T-helper 1 cell treated with Interleukin-12 subunit alpha and Interleukin-12 subunit beta and Interleukin-4 antibody, amounts not matched to agents 30 μg/mL and 1 μg/mL, for 36 hours (primary cell): ENCODE results near the gene LIMS2.
A peak's percentile ranks its signal among the peaks of the same experiment; 100 is the strongest.

ENCODE experiments used
- H3K27ac Mint-ChIP-seq: one replicate; pipeline ENCODE4 v1.8.0; 2021; ENCODE audit warnings: mild to moderate bottlenecking, mixed read lengths
- H3K27me3 Mint-ChIP-seq: one replicate; pipeline ENCODE4 v1.8.0; 2021; ENCODE audit warnings: low read depth, mixed read lengths
- H3K36me3 Mint-ChIP-seq: one replicate; pipeline ENCODE4 v1.8.0; 2021; ENCODE audit warnings: low read depth, mixed read lengths
- H3K4me1 Mint-ChIP-seq: one replicate; pipeline ENCODE4 v1.8.0; 2021; ENCODE audit warnings: low read depth, mixed read lengths
- H3K4me3 Mint-ChIP-seq: one replicate; pipeline ENCODE4 v1.8.0; 2021; ENCODE audit warnings: mild to moderate bottlenecking, moderate library complexity, mixed read lengths
- H3K9me3 Mint-ChIP-seq: one replicate; pipeline ENCODE4 v1.8.0; 2021; ENCODE audit warnings: mixed read lengths

Gene LIMS2

DNA sequence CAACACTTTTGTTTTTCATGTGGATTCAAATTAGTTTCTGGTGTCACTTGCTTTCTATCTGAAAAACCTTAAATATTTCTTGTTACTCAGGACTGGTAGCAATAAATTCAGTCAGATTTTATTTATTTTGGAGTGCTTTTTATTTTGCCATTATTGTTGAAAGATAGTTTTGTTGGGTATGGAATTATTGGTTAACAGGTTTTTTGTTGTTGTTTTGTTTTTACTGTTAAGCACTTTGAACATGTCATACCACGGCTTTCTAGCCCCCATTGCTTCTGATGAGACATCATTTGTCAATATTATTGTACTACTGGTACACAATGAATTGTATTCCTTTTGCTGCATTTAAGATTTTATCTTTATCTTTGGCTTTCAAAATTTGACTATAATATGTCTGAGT, 13.1 kb upstream of the LIMS2 start:
- Mint-ChIP-seq H3K27me3 (peaks cover 19% of the 10 kb centered on the region), H3K36me3 (no peaks in the 10 kb centered on the region), H3K4me1 (no peaks in the 10 kb centered on the region), H3K27ac (no peak overlapping the region), H3K9me3 (peaks cover 31% of the 10 kb centered on the region), H3K4me3 (no peak overlapping the region)

DNA sequence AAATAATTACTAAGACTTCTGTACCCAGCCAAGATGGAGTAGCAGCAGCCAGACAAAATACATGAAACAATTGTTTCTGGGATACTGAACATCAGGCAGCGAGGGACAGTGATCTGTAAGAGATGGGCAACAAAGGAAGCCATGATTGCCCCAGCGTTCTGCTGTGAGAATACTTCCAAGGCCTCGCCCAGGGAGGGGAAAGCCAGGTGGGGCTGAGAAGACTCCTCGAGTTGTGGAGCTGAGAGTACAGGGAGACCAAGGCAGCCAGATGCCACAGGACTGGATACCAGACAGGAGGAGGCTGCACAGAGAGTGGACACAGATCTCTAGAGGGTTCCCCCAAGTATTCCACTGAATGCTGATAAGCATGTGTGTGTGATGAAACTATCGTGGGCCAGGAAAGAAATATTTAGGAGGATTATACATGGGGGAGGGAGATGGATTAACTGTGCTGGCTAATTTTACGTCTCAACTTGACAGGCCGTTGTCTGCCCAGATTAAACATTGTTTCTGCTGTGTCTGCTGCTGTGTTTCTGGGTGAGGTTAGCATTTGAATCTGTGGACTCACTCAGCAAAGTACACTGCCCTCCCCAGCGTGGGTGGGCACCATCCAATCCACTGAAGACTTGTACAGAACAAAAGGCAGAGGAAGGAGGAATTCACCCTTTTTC, 10.2 kb upstream of the LIMS2 start:
- Mint-ChIP-seq H3K4me1 (no peaks in the 10 kb centered on the region), H3K27ac (no peak overlapping the region), H3K27me3 (peaks cover 31% of the 10 kb centered on the region), H3K4me3 (no peak overlapping the region), H3K36me3 (no peaks in the 10 kb centered on the region), H3K9me3 (peaks cover 13% of the 10 kb centered on the region)

DNA sequence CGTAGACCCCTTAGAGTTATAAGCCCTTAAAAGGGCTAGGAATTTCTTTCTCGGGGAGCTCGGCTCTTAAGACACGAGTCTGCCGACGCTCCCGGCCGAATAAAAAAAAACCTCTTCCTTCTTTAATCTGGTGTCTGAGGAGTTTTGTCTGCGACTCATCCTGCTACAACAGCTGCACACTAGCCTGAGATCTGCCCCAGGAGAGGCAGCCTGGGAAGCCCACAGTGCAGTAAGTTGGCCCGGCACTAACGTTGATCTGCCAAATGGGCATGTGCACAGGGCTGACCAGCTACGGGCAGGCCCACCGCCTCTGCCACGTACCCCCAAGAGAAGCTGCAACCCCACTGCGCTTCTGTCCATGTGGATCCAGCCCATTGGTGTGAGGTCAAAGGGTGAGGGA, 8.4 kb upstream of the LIMS2 start:
- H3K4me3 Mint-ChIP-seq, result no peak overlapping the region
- H3K9me3 Mint-ChIP-seq, result peaks cover 7% of the 10 kb centered on the region
- H3K27ac Mint-ChIP-seq, result no peak overlapping the region
- peaks cover 33% of the 10 kb centered on the region for H3K27me3 Mint-ChIP-seq
- H3K4me1 Mint-ChIP-seq, result no peaks in the 10 kb centered on the region
- H3K36me3 Mint-ChIP-seq, result no peaks in the 10 kb centered on the region

GRCh38 chr2:127683056-127683455, 7.7 kb upstream of the LIMS2 start:
- H3K4me1 Mint-ChIP-seq, result no peaks in the 10 kb centered on the region

GRCh38 chr2:127681976-127682857, 6.9 kb upstream of the LIMS2 start:
- Mint-ChIP-seq H3K4me1 (no peaks in the 10 kb centered on the region), H3K36me3 (no peaks in the 10 kb centered on the region), H3K9me3 (no peaks in the 10 kb centered on the region), H3K27ac (no peak overlapping the region), H3K27me3 (peaks cover 45% of the 10 kb centered on the region), H3K4me3 (no peak overlapping the region)

More at GRCh38 chr2:127683056-127683455, 7.7 kb upstream of the LIMS2 start:
- Mint-ChIP-seq H3K9me3 (peaks cover 2% of the 10 kb centered on the region), H3K27me3 (peaks cover 39% of the 10 kb centered on the region), H3K4me3 (no peak overlapping the region), H3K27ac (no peak overlapping the region), H3K36me3 (no peaks in the 10 kb centered on the region)

DNA sequence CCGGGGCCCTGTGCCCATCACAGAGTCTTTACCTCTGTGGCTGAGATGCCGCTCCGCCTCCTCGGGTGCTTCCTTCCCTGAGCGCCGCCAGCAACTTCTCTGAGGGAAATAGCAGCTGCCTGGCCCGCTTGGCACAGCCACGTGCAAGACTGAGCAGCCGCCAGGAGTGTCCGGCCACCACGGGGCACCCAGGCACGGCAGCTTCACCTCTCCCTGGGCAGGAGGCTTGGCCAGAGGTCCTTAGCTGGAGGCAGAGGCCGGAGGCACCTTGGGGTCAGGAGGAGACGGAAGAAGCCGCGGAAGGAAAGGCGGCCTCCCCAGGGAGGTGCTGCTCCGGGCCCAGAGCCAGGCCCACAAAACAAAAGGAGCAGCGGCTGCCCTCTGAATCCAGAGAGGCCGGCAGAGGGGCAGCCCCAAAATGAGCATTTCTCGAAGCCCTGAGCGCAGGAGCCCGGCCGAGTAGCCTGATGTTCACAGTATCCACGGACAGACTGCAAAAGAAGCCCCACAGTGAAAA, 6.0 kb upstream of the LIMS2 start:
- H3K9me3 Mint-ChIP-seq, result no peaks in the 10 kb centered on the region
- no peaks in the 10 kb centered on the region for H3K4me1 Mint-ChIP-seq
- no peaks in the 10 kb centered on the region for H3K36me3 Mint-ChIP-seq
- no peak overlapping the region for H3K27ac Mint-ChIP-seq
- peaks cover 45% of the 10 kb centered on the region for H3K27me3 Mint-ChIP-seq
- no peak overlapping the region for H3K4me3 Mint-ChIP-seq

DNA sequence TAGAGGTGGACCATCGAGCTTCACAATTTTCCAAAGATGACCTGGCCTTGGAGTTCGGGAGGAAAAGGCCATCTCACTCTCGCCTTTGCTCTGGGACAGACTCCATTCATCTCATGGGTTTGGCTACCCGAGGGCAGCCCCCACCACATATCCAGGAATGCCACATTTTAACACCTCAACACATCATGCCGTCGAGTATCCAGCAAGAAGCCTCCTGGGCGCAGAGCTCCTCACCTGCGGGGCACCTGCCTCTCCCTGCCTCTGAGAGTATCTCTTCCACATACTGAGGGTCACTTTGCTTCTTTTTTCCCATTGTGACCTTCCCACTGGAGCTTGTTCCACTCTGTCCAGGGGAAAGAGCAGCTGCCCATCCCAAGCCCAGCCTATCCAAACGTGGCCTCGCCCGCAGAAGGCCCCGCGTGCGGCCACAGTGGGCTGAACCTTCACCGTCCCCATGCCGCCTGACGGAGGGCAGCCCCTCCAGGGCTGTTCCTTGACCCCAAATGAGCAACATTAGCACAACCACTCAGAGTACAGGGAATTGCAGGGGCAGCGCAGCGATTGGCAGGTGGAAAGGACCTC, 5.5 kb upstream of the LIMS2 start:
- no peak overlapping the region for H3K27ac Mint-ChIP-seq
- H3K4me3 Mint-ChIP-seq, result no peak overlapping the region

DNA sequence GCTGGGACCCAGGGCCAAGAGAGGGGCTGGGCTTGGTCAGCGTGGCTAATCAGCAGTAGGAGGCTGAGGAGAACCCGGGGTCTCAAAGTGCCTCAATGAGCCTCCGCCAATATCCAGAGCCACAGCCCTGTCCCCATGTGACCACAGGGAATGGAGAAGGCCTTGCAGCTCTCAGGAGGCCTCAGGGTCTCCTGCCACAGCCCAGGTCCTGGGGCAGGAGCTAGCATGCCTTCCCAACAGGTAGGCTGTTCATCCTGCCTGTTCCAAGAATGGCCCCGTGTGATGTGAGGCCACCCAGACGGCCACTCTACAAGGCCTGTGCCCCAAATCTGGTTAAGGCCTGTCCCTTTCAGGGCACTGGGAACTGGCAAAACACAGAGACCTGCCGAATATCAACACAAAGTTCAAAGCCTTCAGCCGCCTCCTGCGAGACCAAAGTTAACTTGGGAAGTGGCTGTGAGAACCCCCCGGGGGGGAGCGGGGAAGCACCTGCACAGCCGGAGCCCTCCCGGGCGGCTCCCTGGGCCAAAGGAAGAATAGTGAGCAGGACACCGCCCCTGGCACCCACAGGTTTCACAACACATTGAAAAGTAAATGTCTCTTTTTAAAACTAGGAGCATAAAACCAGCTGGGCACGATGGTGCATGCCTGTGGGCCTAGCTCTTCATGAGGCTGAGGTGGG, 4.5 kb upstream of the LIMS2 start:
- Mint-ChIP-seq H3K36me3 (no peaks in the 10 kb centered on the region), H3K27me3 (peaks cover 51% of the 10 kb centered on the region)

More for the DNA sequence above, 5.5 kb upstream of the LIMS2 start:
- Mint-ChIP-seq H3K4me1 (no peaks in the 10 kb centered on the region), H3K9me3 (no peaks in the 10 kb centered on the region), H3K27me3 (peaks cover 49% of the 10 kb centered on the region), H3K36me3 (no peaks in the 10 kb centered on the region)

GRCh38 chr2:127678991-127679390, 3.7 kb upstream of the LIMS2 start:
- peaks cover 56% of the 10 kb centered on the region for H3K27me3 Mint-ChIP-seq
- H3K4me1 Mint-ChIP-seq, result peaks cover 5% of the 10 kb centered on the region
- H3K27ac Mint-ChIP-seq, result no peak overlapping the region
- H3K36me3 Mint-ChIP-seq, result no peaks in the 10 kb centered on the region
- H3K4me3 Mint-ChIP-seq, result no peak overlapping the region
- H3K9me3 Mint-ChIP-seq, result no peaks in the 10 kb centered on the region

More for the DNA sequence above, 4.5 kb upstream of the LIMS2 start:
- no peaks in the 10 kb centered on the region for H3K9me3 Mint-ChIP-seq
- no peak overlapping the region for H3K27ac Mint-ChIP-seq
- no peaks in the 10 kb centered on the region for H3K4me1 Mint-ChIP-seq
- no peak overlapping the region for H3K4me3 Mint-ChIP-seq

DNA sequence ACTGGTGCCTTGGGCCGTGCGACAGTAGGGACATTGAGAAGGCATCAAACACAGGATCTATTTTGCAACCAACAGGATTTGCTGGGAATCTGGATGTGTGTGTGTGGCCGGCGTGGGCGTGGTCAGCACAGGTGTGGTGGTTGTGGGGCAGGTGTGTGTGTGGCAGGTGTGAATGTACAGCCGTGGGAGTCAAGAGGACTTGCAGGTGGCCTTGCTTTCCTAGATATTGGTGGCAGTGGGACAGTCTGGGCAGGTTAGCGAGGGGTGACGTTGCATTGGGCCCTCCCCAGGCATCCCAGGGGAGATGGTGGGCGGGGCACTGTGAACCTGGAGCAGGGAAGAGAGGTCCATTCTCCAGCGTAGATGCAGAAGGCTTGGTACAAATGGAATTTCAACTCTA, 3.2 kb upstream of the LIMS2 start:
- no peak overlapping the region for H3K4me3 Mint-ChIP-seq
- peaks cover 58% of the 10 kb centered on the region for H3K27me3 Mint-ChIP-seq
- H3K9me3 Mint-ChIP-seq, result no peaks in the 10 kb centered on the region
- no peak overlapping the region for H3K27ac Mint-ChIP-seq
- H3K36me3 Mint-ChIP-seq, result no peaks in the 10 kb centered on the region
- H3K4me1 Mint-ChIP-seq, result peaks cover 5% of the 10 kb centered on the region

GRCh38 chr2:127676906-127677305, 1.6 kb upstream of the LIMS2 start:
- H3K36me3 Mint-ChIP-seq, result no peaks in the 10 kb centered on the region
- H3K9me3 Mint-ChIP-seq, result no peaks in the 10 kb centered on the region
- no peak overlapping the region for H3K27ac Mint-ChIP-seq
- no peak overlapping the region for H3K4me3 Mint-ChIP-seq
- H3K27me3 Mint-ChIP-seq, result peaks cover 67% of the 10 kb centered on the region
- peaks cover 5% of the 10 kb centered on the region for H3K4me1 Mint-ChIP-seq

DNA sequence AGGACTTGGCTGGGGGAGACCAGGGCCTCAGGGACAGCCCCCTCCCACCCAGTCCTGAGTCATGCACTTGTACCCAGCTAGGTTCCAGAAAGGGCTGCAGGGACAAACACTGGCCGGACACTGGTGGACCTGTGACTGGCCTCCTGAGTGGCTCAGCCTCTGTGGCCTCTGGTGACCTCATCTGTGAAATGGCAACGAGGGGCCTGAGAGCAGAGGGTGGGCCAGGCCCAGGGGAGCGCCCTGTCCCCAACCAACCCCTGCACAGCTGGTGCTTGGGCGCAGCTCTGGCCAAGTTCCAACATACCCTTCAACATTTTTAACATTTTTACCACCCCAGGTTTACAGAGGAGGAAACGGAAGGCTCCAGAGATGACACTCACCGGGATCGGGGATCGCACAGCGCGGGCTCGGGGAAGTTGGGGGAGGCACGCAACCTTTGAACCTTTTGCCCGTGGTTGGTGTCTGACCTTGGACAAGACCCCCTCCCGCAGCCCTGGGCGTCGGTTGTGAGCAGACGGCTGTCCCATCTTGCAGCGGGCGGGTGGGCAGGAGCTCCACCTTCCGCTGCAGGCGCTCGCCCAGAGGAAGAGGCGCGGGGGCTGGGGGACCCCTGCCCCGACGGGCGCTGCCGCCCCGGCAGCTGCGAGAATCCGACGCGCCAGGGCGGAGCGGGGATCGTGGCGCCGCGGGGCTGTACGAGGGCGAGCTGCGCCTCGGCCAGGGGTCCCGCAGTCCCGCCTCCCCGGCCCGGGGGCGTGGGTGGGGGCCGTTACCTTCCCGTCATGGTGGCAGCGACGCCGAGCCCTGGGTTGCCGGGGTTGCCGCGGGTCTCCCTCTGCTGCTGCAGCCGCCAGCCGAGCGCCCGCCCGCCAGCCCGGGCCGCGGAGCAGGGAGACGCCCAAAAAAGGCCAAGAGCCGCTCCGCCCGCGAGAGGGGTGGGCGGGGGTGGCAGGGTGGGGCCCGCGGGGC, 805 bp downstream of the LIMS2 start:
- H3K27ac Mint-ChIP-seq, result no peak overlapping the region
- peak overlapping the region; percentile 71 for H3K4me3 Mint-ChIP-seq
- H3K9me3 Mint-ChIP-seq, result no peaks in the 10 kb centered on the region
- peaks cover 72% of the 10 kb centered on the region for H3K27me3 Mint-ChIP-seq
- H3K36me3 Mint-ChIP-seq, result no peaks in the 10 kb centered on the region
- peaks cover 5% of the 10 kb centered on the region for H3K4me1 Mint-ChIP-seq

- Mint-ChIP-seq H3K9me3 (no peaks in the 10 kb centered on the region), H3K4me1 (peaks cover 5% of the 10 kb centered on the region), H3K4me3 (no peak overlapping the region), H3K36me3 (no peaks in the 10 kb centered on the region), H3K27ac (no peak overlapping the region), H3K27me3 (peaks cover 72% of the 10 kb centered on the region)
Measured at GRCh38 chr2:127673291-127674069, 1.9 kb downstream of the LIMS2 start.
